Neural crest cell (in vitro differentiated cells): ENCODE measurements around the gene URB1. TPM values are rescaled to one million over a fixed set of nuclear protein-coding genes. Genes with fewer than 3 reads are reported as not detected.

Experiments
- DNase-seq: peaks from one replicate; pipeline ENCODE4 v3.0.0; 2021; ENCODE audit warnings: low read depth, mixed read lengths, low spot score
- H3K27ac Mint-ChIP-seq: one replicate; pipeline ENCODE4 v1.8.0; 2021; ENCODE audit warnings: mild to moderate bottlenecking, mixed read lengths; ENCODE audit not compliant: unreplicated experiment
- H3K27me3 Mint-ChIP-seq: 2 replicates; pipeline ENCODE4 v1.8.0; 2021; ENCODE audit warnings: low read depth, mild to moderate bottlenecking, mixed read lengths
- H3K36me3 Mint-ChIP-seq: 2 replicates; pipeline ENCODE4 v1.8.0; 2021; ENCODE audit warnings: low read depth, mild to moderate bottlenecking, mixed read lengths
- H3K4me1 Mint-ChIP-seq: 2 replicates; pipeline ENCODE4 v1.8.0; 2021; ENCODE audit warnings: mixed read lengths
- H3K4me3 Mint-ChIP-seq: one replicate; pipeline ENCODE4 v1.8.0; 2021; ENCODE audit warnings: mild to moderate bottlenecking, mixed read lengths
- H3K9me3 Mint-ChIP-seq: 2 replicates; pipeline ENCODE4 v1.8.0; 2021; ENCODE audit warnings: mixed read lengths
- CTCF ChIP-seq: fragments of 200-600 bp; sonication (generic); conservative IDR thresholded peaks from 2 replicates; pipeline ENCODE4 v1.5.0; 2021; ENCODE audit warnings: antibody characterized with exemption, mild to moderate bottlenecking
- total RNA-seq: library from RNA; stranded (reverse); gene quantifications from 2 replicates; pipeline ENCODE4 v1.2.1, GENCODE V29; 2021

The URB1 gene
- total RNA-seq, 1 donor from 2014 or later: 23.1 TPM

- Mint-ChIP-seq H3K36me3 (peaks cover 6% of the 10 kb centered on the region), H3K4me3 (no peak overlapping the region), H3K27me3 (peaks cover 9% of the 10 kb centered on the region), H3K4me1 (no peaks in the 10 kb centered on the region), H3K27ac (peak overlapping the region; percentile 64), H3K9me3 (peaks cover 9% of the 10 kb centered on the region)
- DNase-seq: no peak
- no peak for TF ChIP-seq CTCF
These were observed 33.8 kb upstream of the URB1 start for GRCh38 chr21:32426592-32427051.

- TF ChIP-seq CTCF: no peak
- Mint-ChIP-seq H3K27me3 (peaks cover 9% of the 10 kb centered on the region), H3K9me3 (peaks cover 9% of the 10 kb centered on the region), H3K36me3 (peaks cover 6% of the 10 kb centered on the region), H3K4me1 (no peaks in the 10 kb centered on the region), H3K27ac (no peak overlapping the region), H3K4me3 (no peak overlapping the region)
- no peak for DNase-seq
These were observed 33.3 kb upstream of the URB1 start for GRCh38 chr21:32426066-32426465.

GRCh38 chr21:32425628-32426027 is 32.8 kb upstream of the URB1 start:
- Mint-ChIP-seq H3K36me3 (peaks cover 6% of the 10 kb centered on the region), H3K27me3 (peaks cover 9% of the 10 kb centered on the region), H3K9me3 (peaks cover 9% of the 10 kb centered on the region), H3K27ac (no peak overlapping the region), H3K4me3 (no peak overlapping the region), H3K4me1 (no peaks in the 10 kb centered on the region)
- DNase-seq: no peak
- no peak for TF ChIP-seq CTCF

GRCh38 chr21:32424674-32425073 is 31.9 kb upstream of the URB1 start:
- Mint-ChIP-seq H3K4me1 (no peaks in the 10 kb centered on the region), H3K27ac (no peak overlapping the region), H3K9me3 (peaks cover 6% of the 10 kb centered on the region), H3K4me3 (no peak overlapping the region), H3K36me3 (peaks cover 6% of the 10 kb centered on the region), H3K27me3 (peaks cover 9% of the 10 kb centered on the region)
- no peak for DNase-seq
- no peak for TF ChIP-seq CTCF

GRCh38 chr21:32424191-32424535 is 31.4 kb upstream of the URB1 start:
- peaks cover 9% of the 10 kb centered on the region for H3K27me3 Mint-ChIP-seq

More at GRCh38 chr21:32424191-32424535, 31.4 kb upstream of the URB1 start:
- no peaks in the 10 kb centered on the region for H3K4me1 Mint-ChIP-seq
- H3K36me3 Mint-ChIP-seq: peaks cover 6% of the 10 kb centered on the region
- no peak overlapping the region for H3K4me3 Mint-ChIP-seq
- no peak for TF ChIP-seq CTCF
- no peak for DNase-seq
- H3K9me3 Mint-ChIP-seq: peaks cover 6% of the 10 kb centered on the region
- H3K27ac Mint-ChIP-seq: no peak overlapping the region
